ENCODE data around the gene GDPD2.
"Not testable (repeated sequence)": the region's sequence is repeated elsewhere in the genome, so short reads cannot be mapped to it uniquely, and the experiment has no call there.

The GDPD2 gene, protein sequence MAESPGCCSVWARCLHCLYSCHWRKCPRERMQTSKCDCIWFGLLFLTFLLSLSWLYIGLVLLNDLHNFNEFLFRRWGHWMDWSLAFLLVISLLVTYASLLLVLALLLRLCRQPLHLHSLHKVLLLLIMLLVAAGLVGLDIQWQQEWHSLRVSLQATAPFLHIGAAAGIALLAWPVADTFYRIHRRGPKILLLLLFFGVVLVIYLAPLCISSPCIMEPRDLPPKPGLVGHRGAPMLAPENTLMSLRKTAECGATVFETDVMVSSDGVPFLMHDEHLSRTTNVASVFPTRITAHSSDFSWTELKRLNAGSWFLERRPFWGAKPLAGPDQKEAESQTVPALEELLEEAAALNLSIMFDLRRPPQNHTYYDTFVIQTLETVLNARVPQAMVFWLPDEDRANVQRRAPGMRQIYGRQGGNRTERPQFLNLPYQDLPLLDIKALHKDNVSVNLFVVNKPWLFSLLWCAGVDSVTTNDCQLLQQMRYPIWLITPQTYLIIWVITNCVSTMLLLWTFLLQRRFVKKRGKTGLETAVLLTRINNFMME

DNA sequence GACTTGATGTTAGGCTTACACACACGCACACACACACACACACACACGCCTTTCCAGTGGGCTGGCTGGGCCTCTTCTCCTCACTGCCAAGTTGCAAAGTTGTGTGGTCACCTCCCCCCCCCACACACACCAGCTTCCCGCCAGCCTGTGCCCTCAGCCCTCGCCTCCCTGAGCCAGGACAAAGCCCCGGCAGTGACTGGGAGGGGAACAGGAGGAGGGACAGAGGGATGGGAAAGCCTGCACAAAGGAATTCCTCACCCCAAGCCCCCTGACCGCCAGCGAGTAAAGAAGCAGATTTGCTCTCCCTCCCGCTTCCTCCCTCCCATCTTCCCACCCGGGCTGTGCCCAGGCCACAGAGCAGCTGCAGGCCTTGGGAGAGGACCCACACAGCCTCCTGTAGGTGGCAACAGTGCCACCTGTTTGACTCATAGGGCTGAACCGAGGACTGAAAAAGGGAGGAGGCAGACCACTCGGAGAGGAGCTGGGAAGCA, at the start of gene GDPD2:
GDPD2 (plus strand) TSS at position 464 of the 491 bp plus-strand sequence. CDS start 1,671 bp downstream, outside the sequence.
- no peak for DNase-seq (ENCODE audit: low read depth in 2 of 2)

DNA sequence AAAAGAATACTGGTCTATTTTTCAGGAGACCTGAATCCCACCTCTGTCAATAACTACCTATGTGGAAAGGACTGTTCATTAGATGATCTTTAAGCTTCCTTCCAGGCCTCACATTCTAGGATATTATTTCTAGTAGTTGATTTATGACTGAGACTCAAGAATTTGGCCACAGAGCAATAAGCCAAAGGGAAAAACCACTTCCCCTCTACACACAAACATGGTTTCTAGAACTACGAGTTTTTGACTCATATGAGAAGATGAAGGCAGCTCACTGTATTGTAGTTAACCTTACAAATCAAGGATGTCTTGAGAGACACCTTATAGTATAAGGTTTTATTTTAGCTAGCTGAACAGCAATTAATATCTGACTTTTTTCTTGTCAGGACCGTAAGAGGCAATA, 36.9 kb upstream of the GDPD2 start:
- no peak for DNase-seq (ENCODE audit: low read depth in 2 of 2)

DNA sequence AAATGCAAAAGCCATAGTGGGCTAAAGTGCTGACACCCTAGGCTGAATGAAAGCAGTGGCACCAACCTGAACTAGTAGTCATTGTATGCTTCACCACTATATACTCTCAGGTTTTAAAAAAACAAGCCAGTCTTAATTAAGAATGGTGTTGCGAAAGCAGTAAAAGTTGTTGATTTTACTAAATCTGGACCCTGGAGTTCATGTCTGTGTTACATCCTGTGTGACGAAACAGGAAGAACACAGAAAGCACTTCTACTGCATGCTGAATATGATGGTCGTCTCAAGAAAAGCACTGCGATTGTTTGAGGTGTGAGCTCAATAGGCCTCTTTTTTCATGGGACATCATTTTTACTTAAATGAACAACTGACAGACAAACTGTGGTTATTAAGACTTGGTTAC, 24.2 kb upstream of the GDPD2 start:
- peak in 1 of 2 experiments; percentile 5 for DNase-seq (ENCODE audit: low read depth in 2 of 2)

DNA sequence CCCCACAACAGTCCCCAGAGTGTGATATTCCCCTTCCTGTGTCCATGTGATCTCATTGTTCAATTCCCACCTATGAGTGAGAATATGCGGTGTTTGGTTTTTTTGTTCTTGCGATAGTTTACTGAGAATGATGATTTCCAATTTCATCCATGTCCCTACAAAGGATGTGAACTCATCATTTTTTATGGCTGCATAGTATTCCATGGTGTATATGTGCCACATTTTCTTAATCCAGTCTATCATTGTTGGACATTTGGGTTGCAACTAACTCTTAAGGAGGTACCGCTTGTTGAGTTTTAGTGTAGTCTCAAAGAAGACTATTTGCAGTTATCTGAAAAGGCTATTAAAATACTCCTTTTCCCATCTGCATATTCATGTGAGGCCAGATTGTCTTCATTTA, 22.9 kb upstream of the GDPD2 start:
- DNase-seq (ENCODE audit: low read depth in 2 of 2): not testable (repeated sequence)

DNA sequence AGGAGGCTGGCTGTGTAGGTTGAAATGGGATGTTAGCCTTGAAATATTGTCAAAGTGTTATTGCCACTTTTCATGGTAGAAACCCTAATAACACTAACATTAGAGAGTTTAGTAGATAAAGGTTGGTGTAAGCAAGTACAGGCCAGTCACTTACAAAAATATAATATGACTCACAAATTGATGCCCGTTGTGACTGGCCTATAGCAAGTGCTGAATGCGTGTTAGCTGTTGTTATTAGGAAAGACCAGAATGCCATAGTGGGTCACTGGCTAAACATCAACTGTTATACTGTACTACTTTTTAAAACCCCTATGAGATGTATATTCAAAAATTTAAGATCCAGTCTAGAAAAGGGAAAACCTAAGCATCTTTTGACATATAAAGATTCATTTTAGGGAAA, 20.4 kb upstream of the GDPD2 start:
- no peak for DNase-seq (ENCODE audit: low read depth in 2 of 2)

DNA sequence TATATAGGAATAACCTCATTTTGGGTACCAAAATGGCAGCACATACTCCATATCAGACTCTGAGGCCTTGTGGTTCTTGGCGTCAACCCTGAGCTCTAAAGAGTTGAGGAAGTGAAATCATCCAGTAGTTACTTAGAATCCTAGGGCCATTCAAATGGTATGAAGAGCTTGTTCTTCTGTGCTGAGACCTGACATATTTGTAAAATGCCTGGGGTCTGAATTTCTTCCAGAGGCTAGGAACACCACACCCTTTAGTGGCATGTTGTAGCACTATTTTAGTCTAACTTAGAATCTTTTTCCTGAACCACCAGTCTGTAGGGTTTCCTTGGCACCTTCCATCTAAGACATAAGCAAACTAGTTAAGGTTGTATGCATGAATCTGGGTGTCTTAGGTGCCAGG, 18.1 kb upstream of the GDPD2 start:
- no peak for DNase-seq (ENCODE audit: low read depth in 2 of 2)

DNA sequence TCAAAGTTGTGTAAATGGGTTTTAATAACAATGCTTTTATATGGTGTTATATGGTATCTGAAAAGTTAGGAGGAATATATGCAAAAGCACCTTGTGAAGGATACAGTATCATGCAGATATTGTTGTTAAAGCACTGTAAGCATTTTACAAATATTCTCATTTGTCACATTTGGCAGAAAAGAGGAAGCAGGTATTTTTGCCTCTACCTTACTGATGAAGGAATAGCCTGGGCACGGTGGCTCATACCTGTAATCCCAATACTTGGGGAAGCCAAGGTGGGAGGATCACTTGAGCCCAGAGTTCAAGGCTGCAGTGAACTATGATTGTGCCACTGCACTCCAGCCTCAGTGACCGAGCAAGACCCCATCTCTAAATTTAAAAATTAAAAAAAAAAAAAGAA, 12.2 kb upstream of the GDPD2 start:
- no peak for DNase-seq (ENCODE audit: low read depth in 2 of 2)

DNA sequence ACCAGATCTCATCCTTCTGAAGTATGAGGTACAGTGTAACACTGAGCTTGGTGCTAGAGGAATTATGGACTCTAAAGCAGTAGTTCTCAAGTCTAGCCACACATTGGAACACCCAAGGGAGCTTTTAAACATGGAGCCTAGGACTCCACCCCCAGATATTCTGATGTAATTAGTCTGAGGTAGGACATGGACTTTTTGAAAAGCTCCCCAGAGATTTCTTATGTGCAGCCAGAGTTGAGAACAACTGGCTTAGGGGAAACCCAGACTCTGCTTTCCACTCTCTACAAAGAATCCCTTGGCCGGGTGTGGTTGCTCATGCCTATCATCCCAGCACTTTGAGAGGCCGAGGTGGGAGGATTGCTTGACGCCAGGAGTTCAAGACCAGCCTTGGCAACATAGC, 11.6 kb upstream of the GDPD2 start:
- no peak for DNase-seq (ENCODE audit: low read depth in 2 of 2)

DNA sequence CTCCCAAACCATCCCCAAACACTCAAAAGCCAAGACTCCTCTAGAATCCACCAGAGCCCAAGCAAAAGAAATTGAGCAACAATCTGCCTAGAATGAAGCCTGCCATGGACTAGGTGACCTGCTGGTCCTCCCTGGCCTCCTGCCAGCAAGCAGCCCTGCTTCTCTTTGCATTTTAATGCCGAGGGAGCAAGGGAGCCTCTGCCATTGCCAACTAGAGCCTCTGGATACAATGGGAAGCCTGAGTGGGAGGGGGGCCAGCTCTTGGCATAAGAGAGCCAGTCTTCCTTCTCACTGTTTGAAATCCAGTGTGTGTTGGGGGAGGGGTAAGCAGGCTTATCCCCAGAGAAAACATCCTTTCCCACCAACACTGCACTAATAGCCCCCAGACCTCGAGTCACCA, 1.5 kb upstream of the GDPD2 start:
- no peak for DNase-seq (ENCODE audit: low read depth in 2 of 2)

DNA sequence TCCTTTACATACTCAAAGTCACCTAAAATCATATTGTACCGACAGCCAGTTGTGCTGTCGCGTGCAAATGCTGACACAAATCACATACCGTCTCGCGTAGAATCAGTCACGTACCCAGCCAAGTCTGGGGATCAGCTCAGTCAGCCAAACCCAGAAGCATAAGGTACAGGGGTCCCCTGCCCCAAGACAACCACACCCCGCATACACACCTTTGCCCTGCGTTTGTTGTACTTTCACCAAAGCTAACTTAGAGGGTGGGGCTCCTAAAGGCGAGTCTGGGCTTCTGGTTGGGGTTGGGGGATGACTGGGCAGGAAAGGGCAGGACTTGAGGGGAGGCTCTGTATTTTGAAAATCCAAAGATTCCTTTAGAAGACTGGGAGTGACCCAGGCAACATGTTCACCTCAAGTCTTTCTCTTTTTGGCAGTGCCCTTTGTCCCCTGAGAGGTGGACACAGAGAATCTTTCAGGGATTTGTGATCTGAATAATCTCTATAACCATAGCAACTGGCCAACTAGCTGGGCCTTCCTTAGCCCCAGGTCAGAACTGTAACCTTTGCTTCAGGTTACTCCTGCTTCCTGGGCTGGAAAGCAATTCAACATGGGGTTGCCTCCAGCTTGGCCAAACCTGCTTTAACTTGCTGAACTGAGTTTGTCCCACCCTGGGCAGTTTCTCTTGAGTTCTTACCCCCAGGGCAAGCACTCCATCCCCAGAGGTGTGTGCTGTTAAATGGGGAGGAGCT, 992 bp downstream of the GDPD2 start:
- DNase-seq (ENCODE audit: low read depth in 2 of 2): no peak

DNA sequence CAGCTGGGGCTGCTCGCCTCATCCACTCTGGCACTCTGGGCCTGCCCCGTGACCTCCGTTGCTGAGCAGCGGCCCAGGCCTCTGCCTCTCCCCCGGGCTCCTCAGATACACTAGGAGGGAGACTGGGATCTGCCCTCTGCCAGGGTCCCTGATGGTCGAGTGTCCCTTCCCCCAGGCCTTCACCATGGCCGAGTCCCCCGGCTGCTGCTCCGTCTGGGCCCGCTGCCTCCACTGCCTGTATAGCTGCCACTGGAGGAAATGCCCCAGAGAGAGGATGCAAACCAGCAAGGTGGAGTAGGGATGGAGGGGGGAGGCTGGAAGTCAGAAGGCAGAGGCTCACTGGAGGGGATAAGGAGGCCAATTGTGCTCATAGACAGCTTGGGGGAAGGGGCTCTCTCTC, 1.7 kb downstream of the GDPD2 start:
- no peak for DNase-seq (ENCODE audit: low read depth in 2 of 2)

DNA sequence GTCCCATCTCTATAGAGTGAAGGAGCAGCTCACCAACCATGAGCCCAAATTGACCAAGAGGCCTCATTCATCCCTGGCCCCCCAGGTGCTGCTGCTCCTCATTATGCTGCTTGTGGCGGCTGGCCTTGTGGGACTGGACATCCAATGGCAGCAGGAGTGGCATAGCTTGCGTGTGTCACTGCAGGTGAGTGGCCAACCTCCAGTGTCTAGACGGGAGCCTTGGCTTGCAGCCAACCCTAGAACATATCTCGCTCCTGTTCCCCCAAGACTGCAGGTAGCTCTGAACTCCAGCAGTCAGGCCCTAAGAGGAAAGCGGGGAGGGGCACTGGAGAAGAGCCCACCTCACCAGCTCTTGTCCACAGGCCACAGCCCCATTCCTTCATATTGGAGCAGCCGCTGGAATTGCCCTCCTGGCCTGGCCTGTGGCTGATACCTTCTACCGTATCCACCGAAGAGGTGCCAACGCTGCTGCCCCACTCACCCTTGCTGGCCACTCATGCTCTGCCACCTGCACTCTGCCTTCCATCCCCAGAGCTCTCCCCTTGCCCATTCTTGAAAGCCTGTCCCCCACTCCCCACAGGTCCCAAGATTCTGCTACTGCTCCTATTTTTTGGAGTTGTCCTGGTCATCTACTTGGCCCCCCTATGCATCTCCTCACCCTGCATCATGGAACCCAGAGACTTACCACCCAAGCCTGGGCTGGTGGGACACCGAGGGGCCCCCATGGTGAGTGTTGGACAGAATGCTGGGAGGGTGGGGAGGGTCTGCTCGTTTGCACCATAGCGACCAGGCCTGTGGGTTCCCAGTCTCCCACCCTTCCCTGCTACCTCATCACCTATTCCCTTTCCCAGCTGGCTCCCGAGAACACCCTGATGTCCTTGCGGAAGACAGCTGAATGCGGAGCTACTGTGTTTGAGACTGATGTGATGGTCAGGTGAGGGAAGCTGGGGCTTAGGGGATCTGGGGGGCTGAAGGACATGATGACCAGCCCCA, 3.5 kb downstream of the GDPD2 start:
- DNase-seq (ENCODE audit: low read depth in 2 of 2): no peak

DNA sequence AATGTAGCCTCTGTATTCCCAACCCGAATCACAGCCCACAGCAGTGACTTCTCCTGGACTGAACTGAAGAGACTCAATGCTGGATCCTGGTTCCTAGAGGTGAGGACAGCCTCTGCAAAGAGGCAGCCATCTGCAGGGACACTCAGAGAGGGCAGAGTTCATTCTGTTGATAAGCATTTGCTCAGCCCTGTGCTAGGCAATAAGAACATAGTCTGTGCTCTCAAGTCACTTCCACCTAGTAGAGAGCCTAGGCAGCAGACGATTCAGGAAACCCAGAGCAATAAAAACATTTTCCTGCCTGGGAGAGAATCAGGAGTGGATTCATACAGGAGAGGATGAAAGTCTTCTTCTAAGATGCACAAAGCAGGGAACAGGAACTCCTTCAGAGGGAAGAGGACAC, 4.3 kb downstream of the GDPD2 start:
- DNase-seq (ENCODE audit: low read depth in 2 of 2): no peak

DNA sequence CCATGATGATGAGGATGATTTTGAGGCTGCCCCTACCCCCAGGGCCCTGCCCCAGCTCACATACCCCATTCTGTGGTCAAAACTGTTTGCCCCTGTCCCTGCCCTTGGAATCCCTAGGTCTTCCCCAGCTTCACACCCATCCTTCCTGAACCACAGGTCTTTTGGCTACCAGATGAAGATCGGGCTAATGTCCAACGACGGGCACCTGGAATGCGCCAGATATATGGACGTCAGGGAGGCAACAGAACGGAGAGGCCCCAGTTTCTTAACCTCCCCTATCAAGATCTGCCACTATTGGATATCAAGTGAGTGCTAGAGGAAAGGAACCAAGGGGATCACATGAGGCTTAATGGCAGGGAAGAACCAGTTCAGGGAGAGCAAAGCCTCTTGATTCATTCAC, 6.6 kb downstream of the GDPD2 start:
- no peak for DNase-seq (ENCODE audit: low read depth in 2 of 2)

DNA sequence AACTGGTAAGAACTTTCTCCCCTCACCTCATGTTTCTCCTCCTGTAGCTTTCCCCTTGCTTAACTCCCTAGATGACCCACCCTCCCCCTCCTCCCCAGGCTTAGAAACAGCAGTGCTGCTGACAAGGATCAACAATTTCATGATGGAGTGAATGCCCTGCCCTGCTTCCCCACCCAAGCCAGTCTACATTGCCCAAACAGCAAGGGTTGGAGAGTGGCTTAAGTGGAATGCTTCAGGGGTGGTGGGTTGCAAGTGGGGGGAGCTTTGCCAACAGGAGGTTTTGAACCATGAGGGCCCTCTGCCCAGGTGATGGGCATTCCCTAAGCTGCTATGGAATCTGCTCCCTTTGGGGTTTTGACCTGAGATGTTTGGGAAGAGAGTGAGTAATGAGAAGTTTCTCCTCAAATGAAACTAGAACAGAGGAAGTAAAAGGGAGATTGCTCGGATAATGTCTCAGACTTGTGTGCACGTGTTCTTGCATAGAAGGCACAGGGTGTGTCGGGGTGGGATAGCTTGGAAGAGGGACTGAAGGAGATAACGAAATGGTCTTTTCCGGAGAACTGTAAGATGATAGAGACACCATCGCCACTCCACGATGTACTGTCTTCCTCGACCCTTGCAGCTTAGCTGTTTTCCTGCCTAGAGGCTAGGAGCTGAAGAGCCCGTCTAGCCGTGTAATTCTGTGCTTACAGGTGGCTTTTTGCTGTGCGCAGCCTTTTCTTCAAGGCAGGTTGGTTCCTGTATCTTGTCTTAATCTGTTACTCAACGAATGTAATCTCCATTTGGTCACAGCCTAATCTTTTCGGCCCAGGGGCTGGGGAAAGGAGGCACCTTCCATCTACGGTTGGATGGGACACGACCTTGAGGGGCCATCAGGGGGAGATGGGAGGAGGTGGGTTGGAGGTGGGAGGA, 10.1 kb downstream of the GDPD2 start:
- DNase-seq (ENCODE audit: low read depth in 2 of 2): no peak

DNA sequence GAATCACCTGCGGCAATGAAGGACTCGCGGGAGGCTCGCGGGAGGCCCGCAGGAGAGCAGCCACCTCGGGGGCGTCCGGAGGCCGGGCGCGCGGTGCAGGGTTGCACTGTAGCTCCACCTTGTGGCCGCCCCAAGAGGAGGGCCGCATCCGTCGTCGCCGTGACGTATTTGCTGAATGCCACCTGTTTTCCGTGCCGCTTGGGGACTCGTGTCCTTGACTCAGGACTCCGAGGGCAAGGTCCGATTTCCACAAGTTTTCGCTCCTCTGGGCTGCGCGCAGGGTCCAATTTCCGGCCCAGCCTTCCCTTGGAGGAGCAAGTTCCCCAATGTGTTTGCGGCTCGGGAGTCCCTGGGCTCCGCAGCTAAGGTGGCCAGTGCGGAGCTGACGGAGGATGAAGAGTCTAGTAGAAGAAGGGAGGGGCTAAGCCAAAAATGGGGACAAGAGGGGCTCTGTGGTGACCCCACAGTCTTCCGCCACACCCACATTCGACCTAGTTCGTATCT, 10.8 kb downstream of the GDPD2 start:
- no peak for DNase-seq (ENCODE audit: low read depth in 2 of 2)

DNA sequence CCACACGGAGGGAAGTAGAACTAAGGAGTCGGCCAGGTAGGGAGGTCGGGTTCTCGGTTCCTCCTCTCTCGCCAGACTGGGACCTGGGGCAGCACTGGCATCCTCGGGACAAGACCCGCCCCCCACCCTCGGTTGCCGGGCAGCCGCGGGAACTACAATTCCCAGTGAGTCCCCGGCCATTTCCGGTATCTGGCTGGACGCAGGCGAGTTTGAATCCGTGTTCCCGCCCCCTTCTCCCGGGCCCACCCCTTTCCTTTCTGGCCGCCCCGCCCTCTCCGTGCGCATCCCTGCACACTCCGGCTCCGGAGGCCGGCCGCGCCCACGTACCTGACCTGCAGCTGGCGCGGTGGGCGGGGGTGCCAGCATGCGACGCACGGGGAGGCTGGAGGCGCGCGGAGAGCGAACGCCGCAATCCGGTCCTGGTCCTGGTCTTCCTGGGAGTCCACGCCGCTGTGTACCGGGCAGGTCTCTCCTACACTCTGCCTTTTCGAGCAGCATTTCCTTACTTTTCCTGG, 11.3 kb downstream of the GDPD2 start:
- DNase-seq (ENCODE audit: low read depth in 2 of 2): peak; percentile 32 to 41

DNA sequence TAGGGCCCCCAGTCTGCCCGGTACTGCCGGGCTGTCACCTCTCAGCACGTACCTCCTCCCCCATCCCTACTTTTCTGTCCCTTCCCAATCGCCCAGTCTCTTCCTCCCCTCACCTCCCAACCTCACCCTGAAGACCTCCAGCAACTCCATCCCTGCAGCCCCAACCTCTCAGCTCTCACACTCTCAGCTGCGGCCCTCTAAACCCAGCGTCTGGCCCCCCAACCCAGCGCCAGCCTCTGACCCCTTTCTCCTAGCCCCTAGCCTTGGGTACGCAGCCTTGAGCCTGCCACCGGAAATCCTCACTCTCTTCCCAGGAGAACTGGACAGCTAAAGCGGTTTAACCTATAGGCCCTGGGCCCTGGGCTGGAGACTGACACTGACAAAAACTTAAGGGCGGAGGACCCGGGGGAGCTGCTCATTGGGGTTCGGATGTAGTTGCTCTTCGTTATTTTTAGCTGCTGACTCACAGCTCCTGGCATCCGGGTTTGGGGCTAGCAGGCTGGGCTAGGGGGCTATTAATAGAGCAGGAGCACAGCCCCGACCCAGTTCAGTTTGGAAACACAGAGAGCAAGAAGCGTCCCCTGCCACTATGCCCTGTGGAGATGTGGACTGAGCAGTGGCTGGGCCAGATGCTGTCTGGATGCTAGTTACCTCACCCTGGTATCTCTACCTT, 11.9 kb downstream of the GDPD2 start:
- no peak for DNase-seq (ENCODE audit: low read depth in 2 of 2)

DNA sequence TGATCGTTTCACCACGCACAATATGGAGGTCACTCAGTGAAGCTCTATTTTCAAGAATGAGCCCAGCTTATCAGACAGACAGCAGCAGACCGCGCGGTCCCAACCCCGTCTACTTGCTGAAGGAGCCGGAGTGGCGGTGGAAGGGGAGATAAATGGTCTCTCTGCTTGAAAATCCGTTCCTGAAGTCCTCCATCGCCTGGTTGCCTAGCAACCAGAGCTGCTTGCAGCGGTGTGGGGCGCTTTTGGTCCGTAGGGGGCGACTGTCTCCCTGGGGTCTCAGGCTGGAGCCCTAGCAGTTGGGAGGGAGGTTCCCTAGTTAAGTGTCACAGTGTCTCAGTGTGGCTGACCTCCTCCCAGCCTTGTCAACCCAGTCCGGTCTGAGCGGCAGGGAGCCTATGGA, 13.2 kb downstream of the GDPD2 start:
- no peak for DNase-seq (ENCODE audit: low read depth in 2 of 2)

DNA sequence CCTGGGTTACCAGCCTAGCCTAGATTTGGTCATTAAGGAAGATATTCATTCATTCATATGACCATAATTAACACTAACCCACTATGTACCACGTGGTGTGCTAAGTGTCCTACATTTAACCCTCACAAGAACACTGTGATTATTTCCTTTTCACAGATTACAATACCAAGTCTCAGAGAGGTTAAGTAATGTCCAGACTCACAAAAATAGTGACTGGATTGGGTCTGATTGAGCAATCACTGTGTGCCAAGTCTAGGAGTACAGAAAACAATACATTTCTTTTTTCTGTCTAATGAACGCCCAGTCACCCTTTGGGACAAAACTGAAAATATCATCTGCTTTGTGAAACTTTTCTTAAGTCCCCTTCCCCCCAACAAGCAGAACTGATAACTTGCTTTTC, 13.9 kb downstream of the GDPD2 start:
- no peak for DNase-seq (ENCODE audit: low read depth in 2 of 2)
